SU-DHL-6 (cell line): ENCODE measurements around the gene GABBR2.

Experiments
- H2AFZ ChIP-seq: fragments of 200-600 bp; sonication (generic); 2 replicates; pipeline ENCODE4 v1.6.1; 2014; ENCODE audit warnings: low read depth, mild to moderate bottlenecking, moderate library complexity, mixed read lengths, antibody characterized with exemption, low read length; ENCODE audit not compliant: severe bottlenecking
- H3F3A ChIP-seq: fragments of 200-600 bp; shearing (Covaris generic); 2 replicates; pipeline ENCODE4 v1.6.0; 2016; ENCODE audit warnings: antibody characterized with exemption, mild to moderate bottlenecking; ENCODE audit not compliant: insufficient read depth
- H3K27ac ChIP-seq: fragments of 200-600 bp; sonication (generic); 2 replicates; pipeline ENCODE4 v1.5.1; 2016; ENCODE audit warnings: low read depth, mild to moderate bottlenecking, low read length, moderate library complexity, mixed read lengths
- H3K27me3 ChIP-seq: fragments of 200-600 bp; sonication (generic), shearing (Covaris generic); 2 replicates; pipeline ENCODE4 v1.6.0; 2014; ENCODE audit warnings: mild to moderate bottlenecking, low read length
- H3K36me3 ChIP-seq: fragments of 200-600 bp; sonication (generic); 2 replicates; pipeline ENCODE4 v1.6.1; 2014; ENCODE audit warnings: mild to moderate bottlenecking, low read length, mixed read lengths
- H3K4me2 ChIP-seq: fragments of 300-600, 200-600 bp; shearing (Covaris generic), sonication (generic); 2 replicates; pipeline ENCODE4 v1.6.0; 2014; ENCODE audit warnings: low read length, low read depth, mild to moderate bottlenecking; ENCODE audit not compliant: poor library complexity, severe bottlenecking
- H3K4me3 ChIP-seq: fragments of 200-600 bp; sonication (generic); 2 replicates; pipeline ENCODE4 v1.5.1; 2014; ENCODE audit warnings: antibody characterized with exemption, low read length, mild to moderate bottlenecking, mixed read lengths; ENCODE audit not compliant: insufficient read depth, poor library complexity, severe bottlenecking
- H3K79me2 ChIP-seq: fragments of 200-600 bp; sonication (generic); 2 replicates; pipeline ENCODE4 v1.6.1; 2014; ENCODE audit warnings: mild to moderate bottlenecking, low read length, moderate library complexity; ENCODE audit not compliant: insufficient read depth
- H3K9ac ChIP-seq: fragments of 200-600 bp; sonication (generic); 2 replicates; pipeline ENCODE4 v1.7.0; 2014; ENCODE audit warnings: mild to moderate bottlenecking, low read length
- H3K9me2 ChIP-seq: fragments of 200-600 bp; sonication (generic); replicated peaks from 2 replicates; pipeline ENCODE4 v1.6.1; 2014; ENCODE audit warnings: low read length; ENCODE audit not compliant: insufficient read depth
- H3K9me3 ChIP-seq: fragments of 200-600 bp; sonication (generic); 2 replicates; pipeline ENCODE4 v1.6.1; 2014; ENCODE audit warnings: low read length, mixed read lengths; ENCODE audit not compliant: insufficient read depth
- H4K20me1 ChIP-seq: fragments of 200-600 bp; sonication (generic); 2 replicates; pipeline ENCODE4 v1.6.1; 2014; ENCODE audit warnings: low read depth, mild to moderate bottlenecking, antibody characterized with exemption, low read length, moderate library complexity, mixed read lengths
- CTCF ChIP-seq: fragments of 200-600 bp; sonication (generic); IDR thresholded peaks from one replicate; pipeline ENCODE4 v1.5.1; 2017; ENCODE audit warnings: antibody characterized with exemption, mild to moderate bottlenecking, low read length, moderate library complexity; ENCODE audit not compliant: insufficient read depth, poor library complexity, severe bottlenecking
- EZH2phosphoT487 ChIP-seq: fragments of 200-600 bp; sonication (generic), shearing (Covaris generic); conservative IDR thresholded peaks from 2 replicates; pipeline ENCODE4 v1.6.1; 2018; ENCODE audit warnings: mild to moderate bottlenecking, antibody characterized with exemption, low read length, moderate library complexity, mixed read lengths

GABBR2 gene

GRCh38 chr9:98573749-98574278, 134.9 kb downstream of the GABBR2 start:
- Histone ChIP-seq H3K36me3 (no peaks in the 10 kb centered on the region), H3K27ac (no peak overlapping the region), H3K9me3 (no peaks in the 10 kb centered on the region), H3K9ac (no peak overlapping the region), H3K79me2 (no peaks in the 10 kb centered on the region), H3K4me3 (no peak overlapping the region), H3K27me3 (no peaks in the 10 kb centered on the region), H3F3A (no peaks in the 10 kb centered on the region), H3K9me2 (no peaks in the 10 kb centered on the region), H3K4me2 (no peak overlapping the region), H4K20me1 (no peaks in the 10 kb centered on the region), H2AFZ (no peak overlapping the region)
- TF ChIP-seq EZH2phosphoT487 (no peak), CTCF (no peak)

- no peak for TF ChIP-seq CTCF
- H3K9me2 ChIP-seq, result no peaks in the 10 kb centered on the region
Observed at GRCh38 chr9:98572796-98573195, 135.9 kb downstream of the GABBR2 start.

DNA sequence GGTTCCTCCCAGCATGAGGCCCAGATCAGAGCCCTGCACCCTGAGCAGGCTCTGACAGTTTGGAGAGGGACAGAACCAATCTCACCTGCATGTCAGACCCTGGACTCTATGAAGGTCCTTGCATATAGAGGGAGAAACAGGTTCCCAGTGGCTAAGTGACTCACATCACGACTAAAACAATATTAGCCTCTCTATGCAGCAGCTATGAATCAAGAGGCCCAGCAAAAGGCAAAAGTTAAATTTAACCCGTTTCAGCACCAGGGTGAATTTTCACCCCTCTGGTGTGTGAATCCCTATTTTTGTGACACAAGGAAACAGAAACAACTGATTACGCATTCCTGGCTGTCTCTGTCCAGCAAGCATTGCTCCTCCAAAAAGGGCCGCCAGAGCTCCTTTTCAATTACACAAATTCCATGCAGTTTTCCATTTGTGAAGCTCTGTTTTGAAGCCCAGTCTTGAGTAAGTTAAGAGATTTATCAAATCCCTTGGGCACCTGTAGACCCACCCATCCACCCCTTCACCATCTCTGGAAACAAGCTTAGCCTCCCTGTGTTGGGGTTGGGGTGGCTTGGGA, 136.6 kb downstream of the GABBR2 start:
- Histone ChIP-seq H3K9ac (no peak overlapping the region), H3K4me3 (no peak overlapping the region), H3K79me2 (no peaks in the 10 kb centered on the region), H3K27me3 (no peaks in the 10 kb centered on the region), H3K36me3 (no peaks in the 10 kb centered on the region), H4K20me1 (no peaks in the 10 kb centered on the region), H3K4me2 (no peak overlapping the region), H3K9me2 (no peaks in the 10 kb centered on the region), H3K9me3 (no peaks in the 10 kb centered on the region), H3K27ac (no peak overlapping the region), H2AFZ (no peak overlapping the region), H3F3A (no peaks in the 10 kb centered on the region)
- TF ChIP-seq EZH2phosphoT487, result no peak

More at GRCh38 chr9:98572796-98573195, 135.9 kb downstream of the GABBR2 start:
- Histone ChIP-seq H3K27me3 (no peaks in the 10 kb centered on the region), H3K4me3 (no peak overlapping the region), H3K36me3 (no peaks in the 10 kb centered on the region), H2AFZ (no peak overlapping the region), H3K79me2 (no peaks in the 10 kb centered on the region), H3K27ac (no peak overlapping the region), H3F3A (no peaks in the 10 kb centered on the region), H3K4me2 (no peak overlapping the region), H3K9ac (no peak overlapping the region), H4K20me1 (no peaks in the 10 kb centered on the region), H3K9me3 (no peaks in the 10 kb centered on the region)

DNA sequence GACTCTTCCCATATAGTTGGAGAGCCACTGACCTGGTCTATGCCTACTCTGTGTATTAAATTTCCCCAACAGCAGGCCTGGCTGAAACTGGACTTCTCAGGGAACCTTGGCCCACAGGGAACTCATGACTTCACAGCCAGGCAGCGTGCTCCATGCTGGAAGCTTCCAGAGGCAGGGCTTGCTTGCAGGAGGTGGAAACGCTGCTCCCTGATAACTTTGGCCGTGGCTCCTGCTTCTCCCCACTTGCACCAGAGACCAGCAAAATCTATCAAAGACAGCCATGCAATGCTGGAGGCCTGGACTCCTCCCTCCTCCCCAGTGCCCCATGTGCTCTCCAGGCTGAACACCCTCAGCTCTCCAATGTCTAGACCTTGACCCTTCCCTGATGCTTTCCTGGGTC, 137.1 kb downstream of the GABBR2 start:
- TF ChIP-seq CTCF, result no peak
- no peak for TF ChIP-seq EZH2phosphoT487
- Histone ChIP-seq H2AFZ (no peak overlapping the region), H3K9ac (no peak overlapping the region), H3F3A (no peaks in the 10 kb centered on the region), H3K9me2 (no peaks in the 10 kb centered on the region), H3K79me2 (no peaks in the 10 kb centered on the region), H3K27ac (no peak overlapping the region), H3K4me3 (no peak overlapping the region), H3K9me3 (no peaks in the 10 kb centered on the region), H3K4me2 (no peak overlapping the region), H3K27me3 (no peaks in the 10 kb centered on the region), H3K36me3 (no peaks in the 10 kb centered on the region), H4K20me1 (no peaks in the 10 kb centered on the region)
